HEK293 (cell line): ENCODE results near the gene RPL22.

ENCODE experiments used
- CTCF ChIA-PET: fragments of 350-600 bp; formaldehyde crosslinking; extraction: SDS; loops from one replicate; lab custom pipeline; 2021; ENCODE audit warnings: antibody characterized with exemption; lab: Yijun Ruan, JAX
- POLR2A ChIA-PET: fragments of 300-600 bp; formaldehyde crosslinking; extraction: SDS; loops from one replicate; lab custom pipeline; 2020; ENCODE audit warnings: antibody characterized with exemption, inconsistent platforms; lab: Yijun Ruan, JAX
- H3K27ac ChIP-seq: fragments of 200-500 bp; sonication (Bioruptor generic); 2 replicates; pipeline ENCODE4 v1.5.1; 2014; ENCODE audit warnings: low read depth, low read length, control low read depth, inconsistent platforms; ENCODE audit errors: extremely low read depth
- H3K36me3 ChIP-seq, 2 experiments: fragments of 200-500 bp in 1 of 2; sonication (Bioruptor generic) in 1 of 2; 1 replicate in 1 of 2; 2 replicates in 1 of 2; pipeline ENCODE4 v1.5.1; 2014 to 2017; ENCODE audit warnings: inconsistent platforms in 2 of 2, low read length in 2 of 2; ENCODE audit not compliant: control insufficient read depth in 2 of 2, insufficient read depth in 1 of 2
- H3K4me1 ChIP-seq: fragments of 200-500 bp; sonication (Bioruptor generic); 2 replicates; pipeline ENCODE4 v1.5.1; 2014; ENCODE audit warnings: mild to moderate bottlenecking, low read length, inconsistent platforms; ENCODE audit not compliant: control insufficient read depth, insufficient read depth
- H3K4me3 ChIP-seq: 2 replicates; pipeline ENCODE4 v1.5.1; 2011; ENCODE audit warnings: low read depth, mild to moderate bottlenecking, control low read depth, low read length, moderate library complexity
- H3K9me3 ChIP-seq: fragments of 200-500 bp; sonication (Bioruptor generic); 2 replicates; pipeline ENCODE4 v1.5.1; 2014; ENCODE audit warnings: low read depth, low read length, inconsistent platforms; ENCODE audit not compliant: control insufficient read depth, insufficient read depth
- AEBP2 ChIP-seq: fragments of 450-650 bp; formaldehyde crosslinking; IDR thresholded peaks from 2 replicates; pipeline ENCODE4 v1.5.1; 2016; ENCODE audit warnings: missing biosample characterization, missing genetic modification characterization, borderline replicate concordance
- BCL11A ChIP-seq: fragments of 450-650 bp; formaldehyde crosslinking; IDR thresholded peaks from 2 replicates; pipeline ENCODE4 v1.5.1; 2016; ENCODE audit warnings: low read depth, missing biosample characterization, missing genetic modification characterization
- HIC1 ChIP-seq: fragments of 450-650 bp; formaldehyde crosslinking; IDR thresholded peaks from 2 replicates; pipeline ENCODE4 v1.5.1; 2016; ENCODE audit warnings: missing biosample characterization, missing genetic modification characterization
- KLF17 ChIP-seq: fragments of 450-650 bp; formaldehyde crosslinking; IDR thresholded peaks from 2 replicates; pipeline ENCODE4 v1.5.1; 2016; ENCODE audit warnings: missing biosample characterization, missing genetic modification characterization
- SALL2 ChIP-seq: fragments of 450-650 bp; formaldehyde crosslinking; IDR thresholded peaks from 2 replicates; pipeline ENCODE4 v1.5.0; 2017; ENCODE audit warnings: missing biosample characterization, mild to moderate bottlenecking, missing genetic modification characterization, borderline replicate concordance
- ZBTB11 ChIP-seq: fragments of 450-650 bp; formaldehyde crosslinking; conservative IDR thresholded peaks from 2 replicates; pipeline ENCODE4 v1.5.1; 2016; ENCODE audit warnings: low read depth, missing biosample characterization, missing genetic modification characterization
- ZNF121 ChIP-seq: fragments of 450-650 bp; formaldehyde crosslinking; IDR thresholded peaks from 2 replicates; pipeline ENCODE4 v1.5.1; 2016; ENCODE audit warnings: missing biosample characterization, missing genetic modification characterization
- ZNF132 ChIP-seq: fragments of 450-650 bp; formaldehyde crosslinking; IDR thresholded peaks from 2 replicates; pipeline ENCODE4 v1.5.1; 2017; ENCODE audit warnings: missing biosample characterization, missing genetic modification characterization, borderline replicate concordance
- ZNF140 ChIP-seq: fragments of 450-650 bp; formaldehyde crosslinking; IDR thresholded peaks from 2 replicates; pipeline ENCODE4 v1.5.1; 2016; ENCODE audit warnings: missing biosample characterization, missing genetic modification characterization
- ZNF157 ChIP-seq: fragments of 450-650 bp; formaldehyde crosslinking; IDR thresholded peaks from 2 replicates; pipeline ENCODE4 v1.5.1; 2016; ENCODE audit warnings: missing biosample characterization, missing genetic modification characterization
- ZNF18 ChIP-seq: fragments of 450-650 bp; formaldehyde crosslinking; IDR thresholded peaks from 2 replicates; pipeline ENCODE4 v1.5.1; 2016; ENCODE audit warnings: missing biosample characterization, missing genetic modification characterization
- ZNF24 ChIP-seq: fragments of 450-650 bp; formaldehyde crosslinking; IDR thresholded peaks from 2 replicates; pipeline ENCODE4 v1.5.1; 2016; ENCODE audit warnings: missing biosample characterization, missing genetic modification characterization
- ZNF398 ChIP-seq: fragments of 450-650 bp; formaldehyde crosslinking; IDR thresholded peaks from 2 replicates; pipeline ENCODE4 v1.5.1; 2017; ENCODE audit warnings: missing biosample characterization, missing genetic modification characterization
- ZNF423 ChIP-seq: fragments of 450-650 bp; formaldehyde crosslinking; IDR thresholded peaks from 2 replicates; pipeline ENCODE4 v1.5.1; 2016; ENCODE audit warnings: missing biosample characterization, missing genetic modification characterization
- ZNF488 ChIP-seq: fragments of 450-650 bp; formaldehyde crosslinking; IDR thresholded peaks from 2 replicates; pipeline ENCODE4 v1.5.1; 2016; ENCODE audit warnings: missing biosample characterization, missing genetic modification characterization
- ZNF560 ChIP-seq: fragments of 450-650 bp; formaldehyde crosslinking; IDR thresholded peaks from 2 replicates; pipeline ENCODE4 v1.5.1; 2017; ENCODE audit warnings: missing biosample characterization, missing genetic modification characterization, borderline replicate concordance
- ZNF610 ChIP-seq: fragments of 450-650 bp; formaldehyde crosslinking; IDR thresholded peaks from 2 replicates; pipeline ENCODE4 v1.5.1; 2016; ENCODE audit warnings: missing biosample characterization, missing genetic modification characterization, borderline replicate concordance
- ZNF626 ChIP-seq: fragments of 450-650 bp; sonication (Bioruptor Pico); formaldehyde crosslinking; IDR thresholded peaks from 2 replicates; pipeline ENCODE4 v1.5.1; 2018; ENCODE audit warnings: missing biosample characterization, missing genetic modification characterization, inconsistent platforms
- ZNF664 ChIP-seq: fragments of 450-650 bp; formaldehyde crosslinking; IDR thresholded peaks from 2 replicates; pipeline ENCODE4 v1.5.1; 2016; ENCODE audit warnings: missing biosample characterization, missing genetic modification characterization
- ZNF837 ChIP-seq: fragments of 450-650 bp; formaldehyde crosslinking; IDR thresholded peaks from 2 replicates; pipeline ENCODE4 v1.5.1; 2016; ENCODE audit warnings: missing biosample characterization, missing genetic modification characterization

Gene RPL22

GRCh38 chr1:6178751-6179563 is 20.4 kb downstream of the RPL22 start (continued):
- peak; percentile 50; the same call in 1 of the 2 replicates for TF ChIP-seq HIC1 (tag by site-specific recombination)
- no peak for TF ChIP-seq BCL11A
- no peak for TF ChIP-seq ZNF18 (tag by site-specific recombination)
- no peak for TF ChIP-seq ZNF423 (tag by site-specific recombination)
- peak; percentile 59; the same call in 1 of the 2 replicates for TF ChIP-seq KLF17 (tag by site-specific recombination)
- TF ChIP-seq ZNF24 = no peak
- TF ChIP-seq ZNF610 = no peak
- no peak for TF ChIP-seq ZNF157 (tag by site-specific recombination)
- no peak for TF ChIP-seq SALL2 (tag by site-specific recombination)
- no peak for TF ChIP-seq ZNF560

GRCh38 chr1:6177681-6178380 is 21.6 kb downstream of the RPL22 start:
- H3K36me3 ChIP-seq = no peaks in the 10 kb centered on the region
- POLR2A ChIA-PET = interaction anchor here (0.5 kb wide), 1 partner anchor 38 kb away, joined by 3 read pairs; no protein-coding TSS in a partner anchor
- H3K27ac ChIP-seq = no peak overlapping the region
- H3K9me3 ChIP-seq = no peaks in the 10 kb centered on the region
- H3K4me3 ChIP-seq = no peak overlapping the region
- no peaks in the 10 kb centered on the region for H3K4me1 ChIP-seq
- CTCF ChIA-PET = interaction anchor here (0.7 to 1.2 kb wide), 4 partner anchors 10 to 144 kb away, joined by 3 to 4 read pairs (median 3); no protein-coding TSS in a partner anchor
- TF ChIP-seq ZNF626 (tag by site-specific recombination) = no peak
- TF ChIP-seq ZNF132 (tag by site-specific recombination) = no peak
- TF ChIP-seq ZBTB11 (tag by site-specific recombination) = no peak
- no peak for TF ChIP-seq KLF17 (tag by site-specific recombination)
- no peak for TF ChIP-seq ZNF398 (tag by site-specific recombination)
- TF ChIP-seq ZNF837 = no peak
- no peak for TF ChIP-seq AEBP2
- TF ChIP-seq ZNF121 (tag by site-specific recombination) = no peak
- no peak for TF ChIP-seq ZNF664 (tag by site-specific recombination)
- no peak for TF ChIP-seq ZNF488 (tag by site-specific recombination)
- TF ChIP-seq ZNF140 (tag by site-specific recombination) = no peak
